Panc1 (cell line): ENCODE data around the gene EMC1. TPM values are rescaled to one million over a fixed set of nuclear protein-coding genes. Genes with fewer than 3 reads are reported as not detected.

ENCODE experiments used
- ATAC-seq: fragments of 200-7000 bp; cut with Tn5 transposase; 2 replicates; pipeline ENCODE4 v1.9.1; 2020; ENCODE audit warnings: mild to moderate bottlenecking, moderate library complexity
- BruUV-seq: library from RNA; stranded (reverse); fragments of 400-500 nt; replicated peaks from 2 replicates; lab custom pipeline; 2021; lab: Mats Ljungman, UMichigan
- CTCF ChIA-PET: fragments of 300-600 bp; sonication (Branson Sonifier 250); formaldehyde crosslinking; loops from one replicate; lab custom pipeline; 2022; ENCODE audit warnings: antibody characterized with exemption; lab: Charles Lee
- POLR2A ChIA-PET: fragments of 300-600 bp; sonication (Branson Sonifier 250); formaldehyde crosslinking; loops from one replicate; lab custom pipeline; 2022; ENCODE audit warnings: antibody characterized with exemption; lab: Charles Lee
- DNase-seq: peaks from one replicate; pipeline ENCODE4 v3.0.0-alpha.2; 2010; ENCODE audit warnings: low read depth, low spot score
- H3K27ac ChIP-seq: 2 replicates; pipeline ENCODE4 v1.5.1; 2011; ENCODE audit warnings: mild to moderate bottlenecking, low read length, inconsistent platforms
- H3K27me3 ChIP-seq: fragments of 200-500 bp; sonication (Bioruptor generic); 2 replicates; pipeline ENCODE4 v1.6.0; 2014; ENCODE audit warnings: low read length, inconsistent platforms; ENCODE audit not compliant: control insufficient read depth, insufficient read depth
- H3K36me3 ChIP-seq: fragments of 200-500 bp; sonication (Bioruptor generic); 2 replicates; pipeline ENCODE4 v1.5.1; 2014; ENCODE audit warnings: inconsistent platforms, mild to moderate bottlenecking, low read length, moderate library complexity; ENCODE audit not compliant: control insufficient read depth, insufficient read depth
- H3K4me1 ChIP-seq: 2 replicates; pipeline ENCODE4 v1.5.1; 2011; ENCODE audit warnings: inconsistent platforms, mild to moderate bottlenecking, low read length, moderate library complexity; ENCODE audit not compliant: control insufficient read depth, insufficient read depth
- H3K4me3 ChIP-seq, 2 experiments: 2 replicates each; pipeline ENCODE4 v1.5.1; 2011 to 2012; ENCODE audit warnings: low read depth in 2 of 2, low read length in 2 of 2, mild to moderate bottlenecking in 2 of 2, inconsistent platforms in 1 of 2, moderate library complexity in 1 of 2
- H3K9me3 ChIP-seq: fragments of 200-500 bp; sonication (Bioruptor generic); 2 replicates; pipeline ENCODE4 v1.5.1; 2014; ENCODE audit warnings: low read depth, mild to moderate bottlenecking, inconsistent platforms, low read length, moderate library complexity; ENCODE audit not compliant: control insufficient read depth, insufficient read depth
- POLR2AphosphoS5 ChIP-seq: IDR thresholded peaks from 2 replicates; pipeline ENCODE4 v1.6.1; 2012; ENCODE audit warnings: mild to moderate bottlenecking, low read depth, low read length, moderate library complexity
- SIN3A ChIP-seq: IDR thresholded peaks from 2 replicates; pipeline ENCODE4 v1.6.1; 2012; ENCODE audit warnings: low read depth, mild to moderate bottlenecking, low read length, moderate library complexity, borderline replicate concordance; ENCODE audit not compliant: insufficient read depth
- TCF7L2 ChIP-seq: IDR thresholded peaks from 2 replicates; pipeline ENCODE4 v1.6.1; 2011; ENCODE audit warnings: mild to moderate bottlenecking, low read depth, low read length, inconsistent platforms
- in situ Hi-C: cut with HindIII; loops from 2 replicates; pipeline ENCODE4 v1.10.0; 2016; ENCODE audit warnings: low sequenced_read_pairs, low pct_unique_long_range_greater_than_20kb
- intact Hi-C: fragments of 100-400 bp; cut with micrococcal nuclease; formaldehyde crosslinking; loops from one replicate; pipeline ENCODE4 v1.10.0; 2022; ENCODE audit not compliant: unreplicated experiment
- total RNA-seq: library from RNA; stranded (reverse); gene quantifications from one replicate; pipeline ENCODE4 v1.2.1, GENCODE V29; 2021; ENCODE audit not compliant: unreplicated experiment
- TF ChIP-seq, protein P1 (sequence below), 2 experiments: IDR thresholded peaks; 2 replicates each; pipeline ENCODE4 v1.6.1; 2011 to 2012; ENCODE audit warnings: low read depth in 2 of 2, control low read depth in 1 of 2, low read length in 1 of 2, mild to moderate bottlenecking in 1 of 2, moderate library complexity in 1 of 2; ENCODE audit not compliant: insufficient read depth in 1 of 2
- TF ChIP-seq, protein P2 (sequence below): fragments of 450-650 bp; IDR thresholded peaks from 2 replicates; pipeline ENCODE4 v1.5.1; 2017; ENCODE audit warnings: mild to moderate bottlenecking

EMC1 gene
- total RNA-seq, 1 experiment from 2014 or later = 103 TPM

DNA sequence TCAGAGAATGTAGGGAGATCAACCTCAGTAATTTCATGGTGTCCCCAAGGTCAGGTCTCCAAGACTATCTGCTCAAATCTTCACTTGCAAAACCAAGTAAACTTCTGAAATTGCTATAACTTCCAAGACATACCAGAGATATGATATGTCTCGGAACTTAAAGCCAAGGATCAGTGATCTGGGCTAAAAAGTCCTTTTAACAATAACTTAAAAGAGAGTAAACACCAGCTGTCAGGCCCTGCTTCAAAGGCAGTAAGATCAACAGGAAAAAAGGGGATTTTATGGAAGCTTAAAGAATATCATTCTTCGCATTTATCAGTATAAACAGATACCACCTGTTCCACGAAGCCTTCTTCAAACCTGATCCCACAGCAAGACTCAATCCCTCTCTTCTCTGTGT lies 55.0 kb downstream of the EMC1 start:
- Histone ChIP-seq H3K9me3 (no peaks in the 10 kb centered on the region), H3K4me1 (no peaks in the 10 kb centered on the region), H3K27ac (no peak overlapping the region), H3K27me3 (no peaks in the 10 kb centered on the region), H3K4me3 (no peak overlapping the region), H3K36me3 (peaks cover 40% of the 10 kb centered on the region)
- no peak for DNase-seq
- no TSS peak for BruUV-seq
- ATAC-seq = no peak
- in situ Hi-C loops (no loop called here), intact Hi-C loops (no loop called here)
- no peak for TF ChIP-seq POLR2AphosphoS5
- TF ChIP-seq, protein P1, sequence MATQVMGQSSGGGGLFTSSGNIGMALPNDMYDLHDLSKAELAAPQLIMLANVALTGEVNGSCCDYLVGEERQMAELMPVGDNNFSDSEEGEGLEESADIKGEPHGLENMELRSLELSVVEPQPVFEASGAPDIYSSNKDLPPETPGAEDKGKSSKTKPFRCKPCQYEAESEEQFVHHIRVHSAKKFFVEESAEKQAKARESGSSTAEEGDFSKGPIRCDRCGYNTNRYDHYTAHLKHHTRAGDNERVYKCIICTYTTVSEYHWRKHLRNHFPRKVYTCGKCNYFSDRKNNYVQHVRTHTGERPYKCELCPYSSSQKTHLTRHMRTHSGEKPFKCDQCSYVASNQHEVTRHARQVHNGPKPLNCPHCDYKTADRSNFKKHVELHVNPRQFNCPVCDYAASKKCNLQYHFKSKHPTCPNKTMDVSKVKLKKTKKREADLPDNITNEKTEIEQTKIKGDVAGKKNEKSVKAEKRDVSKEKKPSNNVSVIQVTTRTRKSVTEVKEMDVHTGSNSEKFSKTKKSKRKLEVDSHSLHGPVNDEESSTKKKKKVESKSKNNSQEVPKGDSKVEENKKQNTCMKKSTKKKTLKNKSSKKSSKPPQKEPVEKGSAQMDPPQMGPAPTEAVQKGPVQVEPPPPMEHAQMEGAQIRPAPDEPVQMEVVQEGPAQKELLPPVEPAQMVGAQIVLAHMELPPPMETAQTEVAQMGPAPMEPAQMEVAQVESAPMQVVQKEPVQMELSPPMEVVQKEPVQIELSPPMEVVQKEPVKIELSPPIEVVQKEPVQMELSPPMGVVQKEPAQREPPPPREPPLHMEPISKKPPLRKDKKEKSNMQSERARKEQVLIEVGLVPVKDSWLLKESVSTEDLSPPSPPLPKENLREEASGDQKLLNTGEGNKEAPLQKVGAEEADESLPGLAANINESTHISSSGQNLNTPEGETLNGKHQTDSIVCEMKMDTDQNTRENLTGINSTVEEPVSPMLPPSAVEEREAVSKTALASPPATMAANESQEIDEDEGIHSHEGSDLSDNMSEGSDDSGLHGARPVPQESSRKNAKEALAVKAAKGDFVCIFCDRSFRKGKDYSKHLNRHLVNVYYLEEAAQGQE (IDR thresholded peaks at IDR 0.05; ENCODE audit: insufficient read depth in 1 of 2, low read depth in 2 of 2, low read length in 1 of 2) = no peak
- TF ChIP-seq SIN3A = no peak
- TF ChIP-seq, protein P2, sequence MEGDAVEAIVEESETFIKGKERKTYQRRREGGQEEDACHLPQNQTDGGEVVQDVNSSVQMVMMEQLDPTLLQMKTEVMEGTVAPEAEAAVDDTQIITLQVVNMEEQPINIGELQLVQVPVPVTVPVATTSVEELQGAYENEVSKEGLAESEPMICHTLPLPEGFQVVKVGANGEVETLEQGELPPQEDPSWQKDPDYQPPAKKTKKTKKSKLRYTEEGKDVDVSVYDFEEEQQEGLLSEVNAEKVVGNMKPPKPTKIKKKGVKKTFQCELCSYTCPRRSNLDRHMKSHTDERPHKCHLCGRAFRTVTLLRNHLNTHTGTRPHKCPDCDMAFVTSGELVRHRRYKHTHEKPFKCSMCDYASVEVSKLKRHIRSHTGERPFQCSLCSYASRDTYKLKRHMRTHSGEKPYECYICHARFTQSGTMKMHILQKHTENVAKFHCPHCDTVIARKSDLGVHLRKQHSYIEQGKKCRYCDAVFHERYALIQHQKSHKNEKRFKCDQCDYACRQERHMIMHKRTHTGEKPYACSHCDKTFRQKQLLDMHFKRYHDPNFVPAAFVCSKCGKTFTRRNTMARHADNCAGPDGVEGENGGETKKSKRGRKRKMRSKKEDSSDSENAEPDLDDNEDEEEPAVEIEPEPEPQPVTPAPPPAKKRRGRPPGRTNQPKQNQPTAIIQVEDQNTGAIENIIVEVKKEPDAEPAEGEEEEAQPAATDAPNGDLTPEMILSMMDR = no peak
- no peak for TF ChIP-seq TCF7L2
- POLR2A ChIA-PET = no interaction called here
- CTCF ChIA-PET = no interaction called here

DNA sequence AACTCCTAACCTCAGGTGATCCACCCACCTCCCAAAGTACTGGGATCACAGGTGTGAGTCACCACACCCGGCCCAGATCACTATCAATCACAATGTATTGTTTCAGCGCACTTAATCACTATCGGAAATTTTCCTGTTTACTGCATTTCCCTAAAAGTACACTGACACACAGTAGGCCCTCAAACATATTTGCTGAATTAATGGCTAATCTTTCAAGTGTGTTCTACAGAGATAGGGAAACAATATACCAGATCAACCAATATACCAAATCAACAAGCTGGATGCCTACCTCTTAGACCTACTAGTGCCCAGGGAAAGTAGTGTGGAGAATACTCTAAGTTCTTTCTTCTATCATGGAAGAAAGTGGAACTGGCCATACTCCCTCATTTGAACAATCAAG lies 58.3 kb downstream of the EMC1 start:
- ATAC-seq (no peak), DNase-seq (no peak)
- H3K27me3 ChIP-seq = no peaks in the 10 kb centered on the region
- in situ Hi-C loops (no loop called here), intact Hi-C loops (no loop called here)
- BruUV-seq = no TSS peak
- H3K4me1 ChIP-seq = no peaks in the 10 kb centered on the region
- peaks cover 36% of the 10 kb centered on the region for H3K36me3 ChIP-seq
- H3K27ac ChIP-seq = no peak overlapping the region
- POLR2A ChIA-PET = no interaction called here
- no peaks in the 10 kb centered on the region for H3K9me3 ChIP-seq
- no peak for TF ChIP-seq TCF7L2
- TF ChIP-seq SIN3A = no peak
- TF ChIP-seq, protein P2 = no peak
- no peak for TF ChIP-seq POLR2AphosphoS5
- TF ChIP-seq, protein P1 (IDR thresholded peaks at IDR 0.05; ENCODE audit: insufficient read depth in 1 of 2, low read depth in 2 of 2, low read length in 1 of 2) = no peak
- CTCF ChIA-PET = no interaction called here
- H3K4me3 ChIP-seq = no peak overlapping the region
